ENCODE measurements around the gene KCNMA1.

The KCNMA1 gene

DNA sequence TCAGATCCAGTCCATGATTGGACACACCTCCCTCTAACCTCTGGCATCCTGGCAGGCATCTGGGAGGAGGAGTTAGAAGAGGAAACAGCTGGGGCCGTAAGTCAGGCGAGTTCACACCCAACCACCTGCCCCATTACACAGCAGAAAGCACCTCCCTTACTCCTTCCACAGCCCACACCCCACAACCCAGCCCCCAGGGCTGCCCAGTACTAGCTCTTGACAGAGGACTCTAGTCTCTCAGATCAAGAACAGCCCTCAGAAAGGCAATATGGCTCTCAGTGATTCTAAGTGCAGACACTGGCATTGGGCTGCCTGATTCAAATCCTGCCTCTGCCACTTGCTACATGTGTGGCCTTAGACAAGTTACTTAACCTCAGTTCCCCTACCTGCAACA lies 34.1 kb downstream of the KCNMA1 start:
- no peak overlapping the region for H3K27ac ChIP-seq
- TF ChIP-seq ZFX (IDR thresholded peaks at IDR 0.05; ENCODE audit: borderline replicate concordance) (no peak), CTCF (IDR thresholded peaks at IDR 0.05) (no peak)

DNA sequence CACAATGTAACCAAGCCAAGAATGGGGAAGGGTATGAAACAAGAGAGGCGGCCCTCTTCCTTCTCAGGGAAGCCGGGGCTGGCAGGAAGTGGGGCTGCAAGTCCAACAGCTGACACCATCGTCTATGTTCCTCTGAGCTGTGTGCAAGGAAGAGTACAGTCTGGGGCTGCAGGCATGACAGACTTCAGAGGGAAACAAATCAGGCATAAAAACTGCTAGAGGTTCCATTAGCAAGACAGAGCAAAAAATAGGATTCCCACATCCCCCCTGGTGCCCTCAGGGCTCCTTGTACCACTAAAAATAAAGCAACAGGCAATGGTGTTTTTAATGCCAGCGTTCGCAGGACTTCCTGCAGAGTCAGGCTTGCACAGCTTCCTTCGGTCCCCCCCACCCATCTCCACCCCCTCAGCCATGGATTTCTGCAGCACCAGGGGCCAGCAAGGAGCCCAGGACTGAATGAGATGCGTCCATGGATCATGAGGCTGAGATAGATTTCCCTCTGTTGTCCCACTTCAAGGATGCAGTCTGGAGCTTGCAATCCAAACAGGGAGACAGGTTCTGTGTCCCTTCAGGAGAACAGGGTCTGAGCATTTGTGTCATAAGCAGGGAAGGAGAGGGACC lies 34.6 kb downstream of the KCNMA1 start:
- no peak overlapping the region for H3K27ac ChIP-seq
- no peak for TF ChIP-seq CTCF (IDR thresholded peaks at IDR 0.05)
- TF ChIP-seq ZFX (IDR thresholded peaks at IDR 0.05; ENCODE audit: borderline replicate concordance): no peak

- TF ChIP-seq CTCF (IDR thresholded peaks at IDR 0.05) (0 out of 2 replicates have a peak, but pooled peaks have one; percentile 1), ZFX (IDR thresholded peaks at IDR 0.05; ENCODE audit: borderline replicate concordance) (no peak)
- H3K27ac ChIP-seq: no peak overlapping the region
These were observed 35.2 kb downstream of the KCNMA1 start for GRCh38 chr10:77602231-77602912.

- no peak overlapping the region for H3K27ac ChIP-seq
- TF ChIP-seq CTCF (IDR thresholded peaks at IDR 0.05) (no peak), ZFX (IDR thresholded peaks at IDR 0.05; ENCODE audit: borderline replicate concordance) (no peak)
These were observed 36.1 kb downstream of the KCNMA1 start for GRCh38 chr10:77601488-77601887.

DNA sequence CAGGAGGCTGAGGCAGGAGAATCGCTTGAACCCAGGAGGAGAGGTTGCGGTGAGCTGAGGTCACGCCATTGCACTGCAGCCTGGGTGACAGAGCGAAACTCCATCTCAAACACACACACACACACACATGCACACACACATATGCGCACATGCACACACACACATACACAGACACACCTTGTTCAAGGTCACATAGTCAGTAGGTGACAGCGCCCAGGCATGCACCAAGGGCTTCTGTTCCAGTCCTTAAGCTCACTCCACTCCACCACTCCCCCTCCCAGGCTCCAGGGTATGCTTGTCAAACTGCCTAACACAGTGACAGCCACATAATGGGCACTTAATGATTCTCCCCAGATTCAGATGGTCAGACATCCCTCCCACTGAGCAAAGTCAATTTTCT lies 37.0 kb downstream of the KCNMA1 start:
- TF ChIP-seq CTCF (IDR thresholded peaks at IDR 0.05) (no peak), ZFX (IDR thresholded peaks at IDR 0.05; ENCODE audit: borderline replicate concordance) (no peak)
- no peak overlapping the region for H3K27ac ChIP-seq

GRCh38 chr10:77599651-77600050 lies 38.0 kb downstream of the KCNMA1 start:
- TF ChIP-seq CTCF (IDR thresholded peaks at IDR 0.05): no peak
- TF ChIP-seq ZFX (IDR thresholded peaks at IDR 0.05; ENCODE audit: borderline replicate concordance): no peak
- H3K27ac ChIP-seq: no peak overlapping the region

GRCh38 chr10:77598606-77599005 lies 39.0 kb downstream of the KCNMA1 start:
- TF ChIP-seq ZFX (IDR thresholded peaks at IDR 0.05; ENCODE audit: borderline replicate concordance) (no peak), CTCF (IDR thresholded peaks at IDR 0.05) (no peak)
- H3K27ac ChIP-seq: no peak overlapping the region

All from 22Rv1 (cell line).